Measurements from ENCODE around the gene TFF1. TPM values are rescaled to one million over a fixed set of nuclear protein-coding genes. Genes with fewer than 3 reads are reported as not detected.

The TFF1 gene
- total and polyA plus RNA-seq, 11 donors: not detected

GRCh38 chr21:42375506-42375905 lies 9.2 kb upstream of the TFF1 start:
- intact Hi-C loops (cut with DNase I): no loop called here
- 42 to 73% (median 67%) methylated on average over 2 to 11 of the region's 11 CpGs for WGBS, 4 donors
- no peak for ATAC-seq

GRCh38 chr21:42374864-42375499 lies 8.6 kb upstream of the TFF1 start:
- Histone ChIP-seq H3K36me3 (no peaks in the 10 kb centered on the region), H3K9me3 (no peaks in the 10 kb centered on the region), H3K27me3 (peaks cover 0 to 32% (median 5%) of the 10 kb centered on the region in 9 donors), H3K4me1 (no peaks in the 10 kb centered on the region), H3K27ac (no peak overlapping the region), H3K4me3 (no peak overlapping the region)
- ATAC-seq: no peak
- intact Hi-C loops (cut with DNase I): no loop called here
- no peak for DNase-seq
- WGBS, 4 donors: 19 to 51% (median 30%) methylated on average over 22 to 23 of the region's 23 CpGs
- TF ChIP-seq CTCF (IDR thresholded peaks at IDR 0.05) (no peak), POLR2A (IDR thresholded peaks at IDR 0.05) (no peak)

More at GRCh38 chr21:42375506-42375905, 9.2 kb upstream of the TFF1 start:
- Histone ChIP-seq H3K36me3 (no peaks in the 10 kb centered on the region), H3K4me1 (no peaks in the 10 kb centered on the region), H3K27ac (no peak overlapping the region), H3K9me3 (no peaks in the 10 kb centered on the region), H3K4me3 (no peak overlapping the region), H3K27me3 (peaks cover 0 to 28% (median 5%) of the 10 kb centered on the region in 9 donors)
- no peak for DNase-seq
- TF ChIP-seq CTCF (IDR thresholded peaks at IDR 0.05): no peak
- TF ChIP-seq POLR2A (IDR thresholded peaks at IDR 0.05): no peak

GRCh38 chr21:42374457-42374856 lies 8.1 kb upstream of the TFF1 start:
- H3K27ac ChIP-seq: no peak overlapping the region
- no peak for ATAC-seq
- 79 to 86% (median 84%) methylated on average over 7 of the region's 7 CpGs for WGBS, 4 donors
- TF ChIP-seq POLR2A (IDR thresholded peaks at IDR 0.05): no peak
- no peak for TF ChIP-seq CTCF (IDR thresholded peaks at IDR 0.05)
- H3K4me1 ChIP-seq: no peaks in the 10 kb centered on the region
- no peak for DNase-seq
- no peak overlapping the region for H3K4me3 ChIP-seq
- H3K36me3 ChIP-seq: no peaks in the 10 kb centered on the region
- intact Hi-C loops (cut with DNase I): no loop called here
- H3K27me3 ChIP-seq: peaks cover 0 to 35% (median 5%) of the 10 kb centered on the region in 9 donors
- H3K9me3 ChIP-seq: no peaks in the 10 kb centered on the region

GRCh38 chr21:42373908-42374455 lies 7.6 kb upstream of the TFF1 start:
- TF ChIP-seq CTCF (IDR thresholded peaks at IDR 0.05) (no peak), POLR2A (IDR thresholded peaks at IDR 0.05) (no peak)
- intact Hi-C loops (cut with DNase I): no loop called here
- no peaks in the 10 kb centered on the region for H3K9me3 ChIP-seq
- no peak for DNase-seq
- H3K4me1 ChIP-seq: no peaks in the 10 kb centered on the region
- peaks cover 0 to 35% (median 5%) of the 10 kb centered on the region in 9 donors for H3K27me3 ChIP-seq
- no peaks in the 10 kb centered on the region for H3K36me3 ChIP-seq
- H3K27ac ChIP-seq: no peak overlapping the region
- 84 to 89% (median 87%) methylated on average over 9 to 16 of the region's 16 CpGs for WGBS, 4 donors
- no peak overlapping the region for H3K4me3 ChIP-seq
- ATAC-seq: no peak
